MV-4-11 (cell line): ENCODE data around the gene PHLDB2.

ENCODE experiments used
- DNase-seq: peaks from one replicate; lab custom pipeline; 2025; lab: John Stamatoyannopoulos, UW

Gene PHLDB2

GRCh38 chr3:111999484-112000324, 140.6 kb downstream of the PHLDB2 start:
- no peak for DNase-seq

GRCh38 chr3:112000367-112000771, 141.3 kb downstream of the PHLDB2 start:
- DNase-seq: no peak

GRCh38 chr3:112000966-112001365, 141.9 kb downstream of the PHLDB2 start:
- DNase-seq: no peak

- no peak for DNase-seq
Observed at GRCh38 chr3:112001526-112001925, 142.5 kb downstream of the PHLDB2 start.

GRCh38 chr3:112002096-112002971, 143.3 kb downstream of the PHLDB2 start:
- no peak for DNase-seq

- no peak for DNase-seq
Observed at GRCh38 chr3:112003321-112004080, 144.4 kb downstream of the PHLDB2 start.

- no peak for DNase-seq
Observed at GRCh38 chr3:112004187-112004586, 145.1 kb downstream of the PHLDB2 start.

- DNase-seq: no peak
Observed at GRCh38 chr3:112004669-112005068, 145.6 kb downstream of the PHLDB2 start.

GRCh38 chr3:112005091-112005672, 146.1 kb downstream of the PHLDB2 start:
- DNase-seq: no peak

- DNase-seq: no peak
Observed at GRCh38 chr3:112007633-112008032, 148.6 kb downstream of the PHLDB2 start.

- DNase-seq: no peak
Observed at GRCh38 chr3:112009670-112010069, 150.6 kb downstream of the PHLDB2 start.

GRCh38 chr3:112010636-112011035, 151.6 kb downstream of the PHLDB2 start:
- DNase-seq: no peak

GRCh38 chr3:112011376-112011940, 152.4 kb downstream of the PHLDB2 start:
- DNase-seq: no peak

- DNase-seq: no peak
Observed at GRCh38 chr3:112012205-112012992, 153.3 kb downstream of the PHLDB2 start.

- peak; percentile 53 for DNase-seq
Observed at GRCh38 chr3:112013058-112013783, 154.2 kb downstream of the PHLDB2 start.

GRCh38 chr3:112013784-112014143, 154.7 kb downstream of the PHLDB2 start:
- DNase-seq: no peak

- peak; percentile 27 for DNase-seq
Observed at GRCh38 chr3:112017091-112017490, 158.0 kb downstream of the PHLDB2 start.

GRCh38 chr3:112018712-112019111, 159.6 kb downstream of the PHLDB2 start:
- no peak for DNase-seq

GRCh38 chr3:112019716-112020115, 160.7 kb downstream of the PHLDB2 start:
- no peak for DNase-seq

- no peak for DNase-seq
Observed at GRCh38 chr3:112020674-112021085, 161.6 kb downstream of the PHLDB2 start.
